Rectal smooth muscle tissue (tissue), 1 donor: Measurements from ENCODE around the gene GALNT1.

Experiments
- H3K27ac ChIP-seq: one replicate; pipeline ENCODE4 v1.7.0; 2013; ENCODE audit warnings: low read depth, low read length, inconsistent platforms
- H3K27me3 ChIP-seq: one replicate; pipeline ENCODE4 v1.7.0; 2013; ENCODE audit warnings: low read length; ENCODE audit not compliant: control insufficient read depth, insufficient read depth
- H3K36me3 ChIP-seq: one replicate; pipeline ENCODE4 v1.7.0; 2013; ENCODE audit warnings: low read length; ENCODE audit not compliant: control insufficient read depth, insufficient read depth
- H3K4me1 ChIP-seq: one replicate; pipeline ENCODE4 v1.7.0; 2013; ENCODE audit warnings: low read length; ENCODE audit not compliant: control insufficient read depth, insufficient read depth
- H3K4me3 ChIP-seq: one replicate; pipeline ENCODE4 v1.7.0; 2013; ENCODE audit warnings: low read length
- H3K9ac ChIP-seq: one replicate; pipeline ENCODE4 v1.7.0; 2013; ENCODE audit warnings: low read length

The GALNT1 gene

GRCh38 chr18:35610089-35610488, 28.5 kb downstream of the GALNT1 start:
- H3K27ac ChIP-seq: no peak overlapping the region
- H3K4me3 ChIP-seq: no peak overlapping the region
- H3K9ac ChIP-seq: no peak overlapping the region
- H3K27me3 ChIP-seq: no peaks in the 10 kb centered on the region
- no peaks in the 10 kb centered on the region for H3K36me3 ChIP-seq
- peaks cover 4% of the 10 kb centered on the region for H3K4me1 ChIP-seq

- H3K4me3 ChIP-seq: no peak overlapping the region
- H3K9ac ChIP-seq: no peak overlapping the region
- H3K4me1 ChIP-seq: peaks cover 4% of the 10 kb centered on the region
- H3K27ac ChIP-seq: no peak overlapping the region
- no peaks in the 10 kb centered on the region for H3K27me3 ChIP-seq
- H3K36me3 ChIP-seq: no peaks in the 10 kb centered on the region
Observed at GRCh38 chr18:35610724-35611123, 29.2 kb downstream of the GALNT1 start.

GRCh38 chr18:35611518-35611917, 30.0 kb downstream of the GALNT1 start:
- Histone ChIP-seq H3K9ac (no peak overlapping the region), H3K36me3 (no peaks in the 10 kb centered on the region), H3K4me3 (no peak overlapping the region), H3K4me1 (peaks cover 5% of the 10 kb centered on the region), H3K27ac (no peak overlapping the region), H3K27me3 (no peaks in the 10 kb centered on the region)

GRCh38 chr18:35616074-35616473, 34.5 kb downstream of the GALNT1 start:
- Histone ChIP-seq H3K27me3 (no peaks in the 10 kb centered on the region), H3K36me3 (no peaks in the 10 kb centered on the region), H3K27ac (no peak overlapping the region), H3K4me1 (peaks cover 16% of the 10 kb centered on the region), H3K4me3 (no peak overlapping the region), H3K9ac (no peak overlapping the region)

GRCh38 chr18:35616664-35617423, 35.3 kb downstream of the GALNT1 start:
- Histone ChIP-seq H3K27ac (no peak overlapping the region), H3K27me3 (no peaks in the 10 kb centered on the region), H3K9ac (no peak overlapping the region), H3K4me1 (peaks cover 16% of the 10 kb centered on the region), H3K4me3 (peak overlapping the region; percentile 25), H3K36me3 (no peaks in the 10 kb centered on the region)

- H3K4me3 ChIP-seq: no peak overlapping the region
- H3K27ac ChIP-seq: no peak overlapping the region
- peaks cover 16% of the 10 kb centered on the region for H3K4me1 ChIP-seq
- no peaks in the 10 kb centered on the region for H3K27me3 ChIP-seq
- no peaks in the 10 kb centered on the region for H3K36me3 ChIP-seq
- no peak overlapping the region for H3K9ac ChIP-seq
Observed at GRCh38 chr18:35617865-35618264, 36.3 kb downstream of the GALNT1 start.

- H3K4me1 ChIP-seq: peaks cover 16% of the 10 kb centered on the region
- no peak overlapping the region for H3K27ac ChIP-seq
Observed at GRCh38 chr18:35618289-35618688, 36.7 kb downstream of the GALNT1 start.

GRCh38 chr18:35618696-35619095, 37.2 kb downstream of the GALNT1 start:
- peaks cover 16% of the 10 kb centered on the region for H3K4me1 ChIP-seq
- no peak overlapping the region for H3K4me3 ChIP-seq
- no peaks in the 10 kb centered on the region for H3K36me3 ChIP-seq
- H3K9ac ChIP-seq: no peak overlapping the region
- no peaks in the 10 kb centered on the region for H3K27me3 ChIP-seq
- H3K27ac ChIP-seq: no peak overlapping the region

More at GRCh38 chr18:35618289-35618688, 36.7 kb downstream of the GALNT1 start:
- no peak overlapping the region for H3K4me3 ChIP-seq
- H3K9ac ChIP-seq: no peak overlapping the region
- H3K27me3 ChIP-seq: no peaks in the 10 kb centered on the region
- H3K36me3 ChIP-seq: no peaks in the 10 kb centered on the region

GRCh38 chr18:35619464-35619863, 37.9 kb downstream of the GALNT1 start:
- peaks cover 16% of the 10 kb centered on the region for H3K4me1 ChIP-seq
- H3K36me3 ChIP-seq: no peaks in the 10 kb centered on the region
- no peak overlapping the region for H3K9ac ChIP-seq
- H3K4me3 ChIP-seq: no peak overlapping the region
- H3K27ac ChIP-seq: no peak overlapping the region
- no peaks in the 10 kb centered on the region for H3K27me3 ChIP-seq

- H3K27me3 ChIP-seq: no peaks in the 10 kb centered on the region
- H3K27ac ChIP-seq: no peak overlapping the region
- H3K36me3 ChIP-seq: no peaks in the 10 kb centered on the region
- no peak overlapping the region for H3K4me3 ChIP-seq
- H3K9ac ChIP-seq: no peak overlapping the region
- peaks cover 16% of the 10 kb centered on the region for H3K4me1 ChIP-seq
Observed at GRCh38 chr18:35619941-35620340, 38.4 kb downstream of the GALNT1 start.

GRCh38 chr18:35620765-35621164, 39.2 kb downstream of the GALNT1 start:
- Histone ChIP-seq H3K4me3 (no peak overlapping the region), H3K4me1 (peaks cover 16% of the 10 kb centered on the region), H3K27me3 (no peaks in the 10 kb centered on the region), H3K27ac (no peak overlapping the region), H3K36me3 (no peaks in the 10 kb centered on the region), H3K9ac (no peak overlapping the region)

GRCh38 chr18:35623255-35623654, 41.7 kb downstream of the GALNT1 start:
- no peaks in the 10 kb centered on the region for H3K36me3 ChIP-seq
- no peaks in the 10 kb centered on the region for H3K27me3 ChIP-seq
- no peak overlapping the region for H3K9ac ChIP-seq
- no peak overlapping the region for H3K4me3 ChIP-seq
- peaks cover 12% of the 10 kb centered on the region for H3K4me1 ChIP-seq
- H3K27ac ChIP-seq: no peak overlapping the region

GRCh38 chr18:35624146-35624545, 42.6 kb downstream of the GALNT1 start:
- H3K9ac ChIP-seq: no peak overlapping the region

More at GRCh38 chr18:35624146-35624545, 42.6 kb downstream of the GALNT1 start:
- no peaks in the 10 kb centered on the region for H3K36me3 ChIP-seq
- H3K4me3 ChIP-seq: no peak overlapping the region
- peaks cover 12% of the 10 kb centered on the region for H3K4me1 ChIP-seq
- no peaks in the 10 kb centered on the region for H3K27me3 ChIP-seq
- no peak overlapping the region for H3K27ac ChIP-seq
